Peyer's patch (tissue), 4 donors: ENCODE results near the gene MGMT. TPM values are rescaled to one million over a fixed set of nuclear protein-coding genes. Genes with fewer than 3 reads are reported as not detected.

ENCODE experiments used
- DNase-seq, 3 donors: peaks; one replicate each; pipeline ENCODE4 v3.0.0-alpha.2; 2017 to 2019
- H3K27ac ChIP-seq, 4 donors: fragments of 200-600 bp; sonication (generic); one replicate each; pipeline ENCODE4 v1.5.1; 2016 to 2019
- H3K27me3 ChIP-seq, 2 donors: fragments of 200-600 bp; sonication (generic); one replicate each; pipeline ENCODE4 v1.5.1; 2019
- H3K36me3 ChIP-seq, 3 donors: fragments of 200-600 bp; sonication (generic); one replicate each; pipeline ENCODE4 v1.5.1; 2016 to 2019
- H3K4me1 ChIP-seq, 4 donors: fragments of 200-600 bp; sonication (generic); one replicate each; pipeline ENCODE4 v1.5.1; 2016 to 2019
- H3K4me3 ChIP-seq, 4 donors: fragments of 200-600 bp; sonication (generic); 1 replicate in 3 of 4; 2 replicates in 1 of 4; pipeline ENCODE4 v1.5.1; 2016 to 2019; ENCODE audit warnings: mild to moderate bottlenecking in 1 of 4
- H3K9me3 ChIP-seq, 4 donors: fragments of 200-600 bp; sonication (generic); one replicate each; pipeline ENCODE4 v1.5.1; 2016 to 2019; ENCODE audit warnings: mild to moderate bottlenecking in 1 of 4
- CTCF ChIP-seq, 6 experiments: fragments of 450-650 bp in 4 of 6; fragments of 200-600 bp in 2 of 6; sonication (generic) in 1 of 6; IDR thresholded peaks; one replicate each; pipeline ENCODE4 v1.5.1; 2017 to 2019; ENCODE audit warnings: antibody characterized with exemption in 6 of 6, mild to moderate bottlenecking in 3 of 6, moderate library complexity in 1 of 6
- POLR2A ChIP-seq, 2 donors: fragments of 450-650 bp; IDR thresholded peaks; one replicate each; pipeline ENCODE4 v1.5.1; 2017; ENCODE audit warnings: antibody characterized with exemption in 2 of 2, mild to moderate bottlenecking in 2 of 2, moderate library complexity in 2 of 2
- total RNA-seq, 4 donors: library from RNA; depleted of rRNA; stranded (reverse); fragments of >200 nt; gene quantifications; one replicate each; pipeline ENCODE4 v1.1.0, GENCODE V29; 2016

The MGMT gene
- total RNA-seq, 4 donors from 2014 or later = 24.5 to 43.7 (median 35.3) TPM

- Histone ChIP-seq H3K27ac (no peak overlapping the region), H3K27me3 (no peaks in the 10 kb centered on the region), H3K36me3 (no peaks in the 10 kb centered on the region), H3K4me1 (no peaks in the 10 kb centered on the region), H3K4me3 (no peak overlapping the region), H3K9me3 (no peaks in the 10 kb centered on the region)
- DNase-seq = peak in 1 of 3 donors; percentile 41
- TF ChIP-seq POLR2A (IDR thresholded peaks at IDR 0.05) (no peak), CTCF (IDR thresholded peaks at IDR 0.05) (no peak)
Observed at GRCh38 chr10:129775681-129776080, 308.6 kb downstream of the MGMT start.

GRCh38 chr10:129777687-129778086 is 310.6 kb downstream of the MGMT start:
- Histone ChIP-seq H3K27me3 (no peaks in the 10 kb centered on the region), H3K9me3 (no peaks in the 10 kb centered on the region), H3K36me3 (no peaks in the 10 kb centered on the region), H3K27ac (no peak overlapping the region), H3K4me1 (no peaks in the 10 kb centered on the region), H3K4me3 (no peak overlapping the region)
- TF ChIP-seq POLR2A (IDR thresholded peaks at IDR 0.05) (no peak), CTCF (IDR thresholded peaks at IDR 0.05) (no peak)
- DNase-seq = peak in 2 of 3 donors; percentile 18 to 37

GRCh38 chr10:129778571-129778970 is 311.5 kb downstream of the MGMT start:
- Histone ChIP-seq H3K4me3 (no peak overlapping the region), H3K27ac (no peak overlapping the region), H3K9me3 (no peaks in the 10 kb centered on the region), H3K4me1 (no peaks in the 10 kb centered on the region), H3K36me3 (no peaks in the 10 kb centered on the region), H3K27me3 (no peaks in the 10 kb centered on the region)
- peak in 1 of 3 donors; percentile 19 for DNase-seq
- no peak for TF ChIP-seq POLR2A (IDR thresholded peaks at IDR 0.05)
- no peak for TF ChIP-seq CTCF (IDR thresholded peaks at IDR 0.05)

- TF ChIP-seq POLR2A (IDR thresholded peaks at IDR 0.05) = no peak
- no peak for TF ChIP-seq CTCF (IDR thresholded peaks at IDR 0.05)
- H3K4me3 ChIP-seq = no peak overlapping the region
- peak in 1 of 3 donors; percentile 37 for DNase-seq
- no peak overlapping the region for H3K27ac ChIP-seq
- H3K4me1 ChIP-seq = no peaks in the 10 kb centered on the region
- H3K27me3 ChIP-seq = no peaks in the 10 kb centered on the region
- no peaks in the 10 kb centered on the region for H3K9me3 ChIP-seq
- no peaks in the 10 kb centered on the region for H3K36me3 ChIP-seq
Observed at GRCh38 chr10:129779126-129780111, 312.4 kb downstream of the MGMT start.

- Histone ChIP-seq H3K27me3 (no peaks in the 10 kb centered on the region), H3K9me3 (no peaks in the 10 kb centered on the region), H3K4me1 (no peaks in the 10 kb centered on the region), H3K27ac (no peak overlapping the region), H3K4me3 (no peak overlapping the region), H3K36me3 (no peaks in the 10 kb centered on the region)
- peak in 1 of 3 donors; percentile 13 for DNase-seq
- TF ChIP-seq POLR2A (IDR thresholded peaks at IDR 0.05) = no peak
Observed at GRCh38 chr10:129780198-129780597, 313.2 kb downstream of the MGMT start.
